ENCODE data around the gene SPRING1.

DNA sequence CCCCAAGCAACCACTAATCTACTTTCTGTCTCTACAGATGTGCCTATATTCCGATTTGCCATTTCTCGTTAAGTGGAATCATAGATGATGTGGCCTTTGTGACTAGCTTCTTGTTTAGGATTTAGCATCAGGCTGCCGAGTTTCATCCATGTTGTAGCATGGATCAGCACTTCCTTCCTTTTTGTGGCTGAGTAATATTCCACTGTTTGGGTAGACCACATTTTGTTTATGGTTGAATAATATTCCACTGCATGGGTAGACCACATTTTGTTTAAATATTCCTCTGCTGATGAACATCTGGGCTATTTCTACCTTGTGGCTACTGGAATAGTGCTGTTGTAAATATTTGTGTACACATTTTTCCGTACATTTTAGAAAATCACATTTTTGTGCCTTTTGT is 36.4 kb downstream of the SPRING1 start:
- TF ChIP-seq CTCF (IDR thresholded peaks at IDR 0.05) (no peak), POLR2A (IDR thresholded peaks at IDR 0.05) (no peak)
